ENCODE measurements around the gene PCSK1N.
"Not testable (repeated sequence)": the region's sequence is repeated elsewhere in the genome, so short reads cannot be mapped to it uniquely, and the experiment has no call there.

PCSK1N gene

DNA sequence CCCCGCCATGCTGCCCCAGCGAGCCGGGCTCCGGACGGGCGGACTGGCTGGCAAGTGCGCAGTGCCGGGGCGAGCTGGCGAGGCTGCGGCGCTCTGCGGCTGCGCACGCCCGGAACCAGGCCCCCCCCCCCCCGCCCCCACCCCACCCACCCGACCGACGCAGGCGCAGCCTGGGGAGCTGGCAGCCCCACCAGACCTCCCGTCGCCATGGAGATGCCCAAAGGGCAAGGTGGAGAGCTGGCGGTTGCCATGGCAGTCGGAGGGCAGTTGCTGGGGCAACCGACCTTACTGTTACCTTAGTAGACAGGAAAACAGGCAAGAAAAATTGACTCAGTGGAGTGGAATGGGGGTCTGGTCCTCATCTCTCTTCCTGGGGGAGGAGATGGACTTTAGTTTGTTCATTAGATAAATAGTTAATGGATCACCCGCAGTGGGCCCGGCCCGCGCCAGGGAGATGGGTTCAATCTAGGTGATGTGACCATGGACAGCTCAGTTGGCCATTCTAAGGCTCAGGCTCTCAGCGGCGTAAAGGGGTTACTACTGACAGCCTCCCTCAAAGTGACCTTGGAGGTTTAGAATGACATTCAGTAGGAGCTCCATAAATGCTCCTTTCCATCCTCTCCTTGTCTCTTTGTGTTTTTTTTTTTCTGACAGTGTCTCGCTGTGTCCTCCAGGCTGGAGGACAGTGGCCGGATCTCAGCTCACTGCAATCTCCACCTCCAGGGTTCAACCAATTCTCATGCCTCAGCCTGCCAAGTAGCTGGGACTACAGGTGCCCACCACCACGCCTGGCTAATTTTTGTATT, at the start of gene PCSK1N:
Gene PCSK1N, minus strand, starts transcription at position 87 of the 806 bp plus-strand sequence. Its CDS starts 78 bp downstream, at position 9.
- DNase-seq: peak; percentile 90

DNA sequence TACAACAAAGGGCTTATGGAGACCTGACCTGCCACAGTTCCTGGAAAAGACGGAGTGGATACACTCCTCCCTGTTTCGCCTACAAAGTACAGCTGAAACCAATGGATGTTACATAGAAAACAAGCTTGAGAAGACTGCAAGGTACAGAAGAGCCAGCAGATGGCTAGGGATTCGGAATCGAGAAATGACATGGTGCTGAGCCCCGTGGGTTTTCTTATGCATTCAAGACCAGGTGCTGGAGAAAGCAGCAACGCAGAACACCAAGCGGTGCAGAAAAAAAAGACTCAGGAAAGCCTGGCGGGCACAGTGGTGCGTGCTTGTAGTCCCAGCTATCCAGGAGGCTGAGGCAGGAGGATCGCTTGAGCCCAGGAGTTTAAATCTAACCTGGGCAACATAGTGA, 48.3 kb upstream of the PCSK1N start:
- DNase-seq: no peak

DNA sequence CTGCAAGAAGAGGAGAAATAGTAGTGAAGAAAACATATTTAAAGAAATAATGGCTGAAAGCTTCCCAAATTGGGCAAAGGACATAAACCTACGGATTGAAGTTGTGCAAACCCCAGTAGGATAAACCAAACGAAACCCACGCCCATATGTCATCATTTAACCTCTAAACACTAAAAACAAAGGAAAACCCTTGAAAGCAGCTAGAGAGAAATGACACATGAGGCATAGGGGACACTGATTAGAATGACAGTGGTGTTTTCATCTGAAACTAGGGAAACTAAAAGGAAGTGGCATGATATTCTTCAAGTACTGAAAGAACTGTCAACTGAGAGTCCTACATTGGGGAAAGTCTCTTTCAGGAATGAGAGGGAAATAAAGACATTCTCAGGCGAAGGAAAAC, 41.5 kb upstream of the PCSK1N start:
- DNase-seq: not testable (repeated sequence)

- not testable (repeated sequence) for DNase-seq
Measured at GRCh38 chrX:48872017-48872416, 36.6 kb upstream of the PCSK1N start.

- no peak for DNase-seq
Measured at GRCh38 chrX:48864210-48864609, 28.8 kb upstream of the PCSK1N start.

- no peak for DNase-seq
Measured at GRCh38 chrX:48854898-48855297, 19.5 kb upstream of the PCSK1N start.

DNA sequence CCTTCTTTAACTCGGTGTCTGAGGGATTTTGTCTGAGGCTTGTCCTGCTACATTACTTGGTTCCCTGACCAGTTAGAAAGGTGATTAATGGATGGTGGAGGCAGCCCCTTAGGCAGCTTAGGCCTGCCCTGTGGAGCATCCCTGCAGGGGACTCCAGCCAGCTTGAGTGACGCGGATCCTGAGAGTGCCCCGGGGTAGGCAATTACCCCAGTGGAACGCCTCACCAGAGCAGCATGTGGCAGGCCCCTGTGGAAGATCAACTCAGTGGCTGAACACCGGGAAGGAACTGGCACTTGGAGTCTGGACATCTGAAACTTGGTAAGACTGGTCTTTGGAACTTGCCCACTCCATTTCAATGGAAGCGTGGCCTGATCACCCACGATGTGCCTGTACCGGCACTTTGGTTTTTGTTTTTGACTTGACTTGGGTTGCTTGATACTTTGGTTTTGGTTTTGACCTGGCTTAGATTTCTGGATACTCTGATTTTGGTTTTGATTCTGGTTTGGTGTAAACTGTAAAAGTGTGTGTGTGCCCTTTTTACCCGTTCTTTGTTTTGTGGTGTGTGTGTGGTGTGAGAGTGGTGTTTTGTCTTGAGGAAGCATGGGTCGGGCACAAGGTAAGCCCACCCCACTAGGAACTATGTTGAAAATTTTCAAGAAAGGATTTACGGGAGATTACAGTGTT, 18.9 kb upstream of the PCSK1N start:
- not testable (repeated sequence) for DNase-seq

DNA sequence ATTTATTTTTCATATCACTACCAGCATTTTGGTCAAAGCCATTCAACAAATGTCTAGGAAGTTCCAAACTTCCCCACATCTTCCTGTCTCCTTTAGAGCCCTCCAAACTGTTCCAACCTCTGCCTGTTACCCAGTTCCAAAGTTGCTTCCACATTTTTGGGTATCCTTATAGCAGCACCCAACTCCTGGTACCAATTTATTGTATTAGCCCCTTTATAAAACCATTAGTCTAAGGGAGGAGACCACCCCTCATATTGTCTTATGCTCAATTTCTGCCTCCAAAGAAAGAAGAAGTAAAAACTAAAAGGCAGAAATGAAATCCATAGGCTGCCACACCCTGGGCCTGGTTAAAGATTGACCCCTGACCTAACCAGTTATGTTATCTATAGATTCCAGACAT, 18.1 kb upstream of the PCSK1N start:
- not testable (repeated sequence) for DNase-seq

DNA sequence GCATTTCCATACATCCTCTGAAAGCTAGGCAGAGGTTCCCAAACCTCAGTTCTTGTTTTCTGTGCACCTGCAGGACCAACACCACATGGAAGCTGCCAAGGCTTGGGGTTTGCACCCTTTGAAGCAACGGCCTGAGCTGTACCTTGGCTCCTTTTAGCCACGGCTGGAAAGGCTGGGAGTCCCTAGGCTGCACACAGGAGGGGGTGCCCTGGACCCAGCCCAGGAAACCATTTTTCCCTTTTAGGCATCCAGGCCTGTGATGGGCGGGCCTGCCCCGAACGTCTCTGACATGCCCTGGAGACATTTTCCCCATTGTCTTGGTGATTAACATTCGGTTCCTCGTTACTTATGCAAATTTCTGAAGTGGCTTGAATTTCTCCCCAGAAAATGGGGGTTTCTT, 17.4 kb upstream of the PCSK1N start:
- no peak for DNase-seq

DNA sequence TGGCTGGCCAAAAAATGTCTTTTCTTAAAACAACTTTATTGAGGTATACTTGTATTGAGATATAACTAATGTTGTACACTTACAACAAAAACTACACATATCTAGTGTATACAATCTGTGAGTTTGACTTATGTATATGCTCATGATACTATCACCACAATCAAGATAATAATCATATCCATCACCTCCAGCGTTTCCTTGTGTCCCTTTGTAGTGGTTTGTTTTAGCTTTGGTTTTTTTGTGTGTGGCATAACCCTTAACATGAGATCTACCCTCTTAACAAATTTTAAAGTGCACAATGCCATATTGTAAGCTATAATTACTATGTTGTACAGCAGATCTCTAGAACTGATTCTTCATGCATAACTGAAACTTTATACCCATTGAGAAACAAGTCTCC, 13.4 kb upstream of the PCSK1N start:
- no peak for DNase-seq

DNA sequence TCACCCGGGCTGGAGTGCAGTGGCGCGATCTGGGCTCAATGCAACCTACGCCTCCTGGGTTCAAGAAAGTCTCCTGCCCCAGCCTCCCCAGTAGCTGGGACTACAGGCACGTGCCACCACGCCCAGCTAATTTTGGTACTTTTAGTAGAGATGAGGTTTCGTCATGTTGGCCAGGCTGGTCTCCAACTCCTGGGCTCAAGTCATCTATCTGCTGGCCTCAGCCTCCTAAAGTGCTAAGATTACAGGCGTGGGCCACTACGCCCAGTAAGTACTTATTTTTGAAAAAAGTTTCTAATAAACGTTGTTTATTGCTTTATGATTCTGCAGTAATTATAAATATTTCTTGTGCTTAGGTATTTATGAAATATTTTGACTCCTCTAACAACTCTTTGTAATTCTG, 4.3 kb upstream of the PCSK1N start:
- no peak for DNase-seq

GRCh38 chrX:48834383-48834709, 1.1 kb downstream of the PCSK1N start:
- DNase-seq: no peak

DNA sequence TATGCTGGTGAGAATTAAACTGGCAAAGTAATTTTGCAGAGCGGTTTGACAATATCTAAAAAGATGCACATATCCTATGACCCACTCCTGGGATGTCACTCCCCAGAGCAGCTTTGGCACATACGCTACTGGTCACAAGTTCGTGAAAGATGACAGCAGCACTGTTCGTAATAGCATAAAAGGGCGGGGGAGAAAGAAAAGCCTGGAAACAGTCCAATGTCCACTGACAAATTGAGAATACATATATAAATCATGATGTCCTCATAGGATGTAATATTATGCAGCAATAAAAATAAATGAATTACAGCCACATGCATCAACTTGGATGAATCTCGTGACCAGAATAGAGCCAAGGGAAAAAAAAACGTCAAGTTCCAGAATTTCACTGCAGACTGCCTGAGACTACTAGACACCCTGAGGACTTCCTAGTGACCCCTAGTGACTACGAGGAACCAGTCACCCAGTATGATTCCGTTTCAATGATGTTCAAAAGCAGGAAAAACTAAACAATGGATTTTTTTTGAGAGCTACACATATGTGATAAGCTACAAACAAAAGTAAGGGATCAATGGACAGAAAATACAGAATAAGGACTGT, 1.8 kb downstream of the PCSK1N start:
- DNase-seq: no peak

- DNase-seq: no peak
Measured at GRCh38 chrX:48831909-48832291, 3.5 kb downstream of the PCSK1N start.

DNA sequence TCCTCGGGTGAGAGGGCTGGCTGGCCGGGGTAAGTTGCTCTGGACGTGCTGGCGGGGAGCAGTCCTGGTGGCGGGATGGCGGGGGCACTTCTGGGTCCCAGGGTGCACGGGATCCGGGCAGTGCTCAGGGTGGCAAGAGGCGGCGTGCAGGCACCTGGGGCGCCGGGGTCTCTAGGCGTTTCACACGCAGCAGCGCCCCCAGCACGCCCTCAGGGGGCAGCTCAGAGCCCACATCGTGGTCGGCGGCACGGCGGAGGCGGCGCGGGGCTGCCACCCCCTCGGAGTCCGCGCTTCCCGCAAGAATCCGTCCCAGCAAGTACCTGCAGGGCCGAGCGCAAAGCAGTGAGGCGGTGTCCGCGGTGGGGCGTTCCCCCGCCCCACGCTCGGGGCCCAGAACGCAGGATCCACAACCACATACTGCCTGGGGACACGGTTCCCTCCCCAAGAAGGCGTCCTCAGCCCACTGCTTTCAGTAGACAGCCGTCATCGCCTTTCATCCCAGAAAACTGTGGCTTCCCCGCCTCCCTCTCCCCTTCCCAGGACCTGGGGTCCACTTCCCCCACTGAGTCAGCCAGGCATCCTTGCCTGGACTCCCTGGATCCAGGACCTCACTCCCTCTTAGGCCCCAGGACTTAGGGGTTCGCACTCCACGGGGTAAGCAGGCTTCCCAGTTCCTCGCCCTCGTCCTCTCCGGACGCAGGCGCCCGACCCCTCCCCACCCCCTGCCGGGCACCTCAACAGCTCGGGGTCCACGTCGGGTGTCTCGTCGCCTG, 4.1 kb downstream of the PCSK1N start:
- no peak for DNase-seq

DNA sequence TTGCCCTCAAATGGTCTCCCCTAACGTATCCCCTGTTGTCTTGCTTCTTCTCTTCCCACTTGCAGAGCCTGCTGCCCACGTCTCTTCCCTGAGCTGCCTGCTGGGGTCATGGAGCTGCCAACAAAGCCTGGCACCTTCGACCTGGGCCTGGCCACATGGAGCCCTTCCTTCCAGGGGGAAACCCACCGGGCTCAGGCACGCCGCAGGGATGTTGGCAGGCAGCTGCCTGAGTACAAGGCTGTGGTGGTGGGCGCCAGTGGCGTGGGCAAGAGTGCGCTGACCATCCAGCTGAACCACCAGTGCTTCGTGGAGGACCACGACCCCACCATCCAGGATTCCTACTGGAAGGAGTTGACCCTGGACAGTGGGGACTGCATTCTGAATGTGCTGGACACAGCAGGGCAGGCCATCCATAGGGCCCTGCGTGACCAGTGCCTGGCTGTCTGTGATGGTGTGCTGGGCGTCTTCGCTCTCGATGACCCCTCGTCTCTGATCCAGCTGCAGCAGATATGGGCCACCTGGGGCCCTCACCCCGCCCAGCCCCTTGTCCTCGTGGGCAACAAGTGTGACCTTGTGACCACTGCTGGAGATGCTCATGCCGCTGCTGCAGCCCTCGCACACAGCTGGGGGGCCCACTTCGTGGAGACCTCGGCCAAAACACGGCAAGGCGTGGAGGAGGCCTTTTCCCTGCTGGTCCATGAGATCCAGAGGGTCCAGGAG, 6.2 kb downstream of the PCSK1N start:
- DNase-seq: no peak

DNA sequence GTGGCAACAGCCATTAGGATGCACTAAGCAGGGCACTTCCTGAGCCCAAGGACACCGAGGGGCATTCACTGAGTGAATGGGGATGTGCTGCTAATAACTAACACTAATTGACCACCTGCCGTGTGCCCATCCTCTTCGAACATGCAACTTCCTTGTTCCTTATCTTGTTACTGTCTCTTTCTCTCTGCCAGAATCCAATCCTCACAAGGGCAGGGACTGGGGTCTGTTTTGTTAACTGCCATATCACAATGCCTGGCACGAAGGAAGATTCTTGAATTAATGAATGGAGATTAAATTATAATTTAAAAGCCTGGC, 7.8 kb downstream of the PCSK1N start:
- no peak for DNase-seq

- no peak for DNase-seq
Measured at GRCh38 chrX:48826876-48827653, 8.3 kb downstream of the PCSK1N start.

DNA sequence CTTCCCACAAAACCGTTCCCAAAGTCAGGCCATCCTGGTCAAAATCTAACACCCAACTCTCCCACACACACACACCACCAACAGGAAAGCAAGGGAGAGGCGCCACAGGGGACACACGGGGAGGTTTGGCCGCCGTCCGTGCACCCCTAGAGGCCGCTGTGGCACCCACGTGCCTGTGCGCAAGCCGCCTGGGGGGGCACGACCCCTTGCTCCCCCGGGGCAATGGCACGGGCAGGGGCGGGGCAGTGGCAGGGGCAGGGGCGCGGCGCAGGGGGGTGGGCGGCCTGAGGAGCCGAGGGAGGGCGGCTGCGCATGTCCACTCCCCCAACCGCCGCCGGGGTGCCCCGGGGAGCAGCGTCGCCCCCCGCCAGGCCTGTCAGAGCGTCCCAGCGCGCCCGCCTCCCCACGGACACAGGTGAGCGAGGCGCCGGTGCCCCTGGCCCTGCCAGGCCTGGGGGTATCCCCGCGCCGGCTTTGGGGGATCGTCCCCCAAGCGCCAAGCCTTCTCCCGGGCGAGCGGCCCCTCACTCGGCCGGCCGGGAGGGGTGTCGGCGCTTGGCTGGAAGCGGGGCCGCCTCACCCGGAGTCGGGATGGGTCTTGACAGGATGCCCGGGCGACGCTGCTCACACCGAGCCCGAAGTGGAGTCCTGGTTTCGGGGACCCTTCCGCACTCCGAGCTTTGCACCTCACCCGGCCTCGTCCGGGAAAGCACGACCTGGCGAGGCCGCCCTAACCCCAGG, 9.1 kb downstream of the PCSK1N start, which contains the start of gene ERAS:
Gene ERAS, plus strand, starts transcription at position 379 of the 741 bp plus-strand sequence. CDS start 2,611 bp downstream, outside the sequence.
- DNase-seq: no peak

DNA sequence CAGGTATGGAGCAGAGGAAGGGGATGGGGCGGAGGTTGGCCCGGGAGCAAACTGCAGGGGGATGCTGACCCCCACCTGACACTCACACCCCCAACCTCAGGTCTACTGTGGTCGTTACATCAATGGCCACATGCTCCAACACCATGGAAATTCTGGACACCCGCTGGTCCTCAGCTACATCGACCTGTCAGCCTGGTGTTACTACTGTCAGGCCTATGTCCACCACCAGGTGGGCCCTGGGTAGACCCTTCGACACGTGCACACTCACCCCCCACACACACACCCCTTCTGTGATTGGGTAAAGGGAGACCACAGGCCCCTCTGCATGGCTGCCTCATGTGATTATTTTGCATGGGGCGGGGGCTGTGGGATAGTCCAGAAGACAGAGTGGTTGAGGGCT, 11.3 kb downstream of the PCSK1N start:
- no peak for DNase-seq

DNA sequence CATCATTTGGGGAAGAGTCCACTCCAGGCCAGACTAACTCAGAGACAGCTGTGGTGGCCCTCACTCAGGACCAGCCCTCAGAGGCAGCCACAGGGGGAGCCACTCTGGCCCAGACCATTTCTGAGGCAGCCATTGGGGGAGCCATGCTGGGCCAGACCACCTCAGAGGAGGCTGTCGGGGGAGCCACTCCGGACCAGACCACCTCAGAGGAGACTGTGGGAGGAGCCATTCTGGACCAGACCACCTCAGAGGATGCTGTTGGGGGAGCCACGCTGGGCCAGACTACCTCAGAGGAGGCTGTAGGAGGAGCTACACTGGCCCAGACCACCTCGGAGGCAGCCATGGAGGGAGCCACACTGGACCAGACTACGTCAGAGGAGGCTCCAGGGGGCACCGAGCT, 12.4 kb downstream of the PCSK1N start:
- no peak for DNase-seq
